Testis (tissue), 3 donors: ENCODE measurements around the gene WDR36. TPM values are rescaled to one million over a fixed set of nuclear protein-coding genes. Genes with fewer than 3 reads are reported as not detected.
A peak's percentile ranks its signal among the peaks of the same experiment; 100 is the strongest.

Experiments used
- DNase-seq: peaks from one replicate; pipeline ENCODE4 v3.0.0-alpha.2; 2019
- H3K27ac ChIP-seq, 2 donors: fragments of 200-600 bp; sonication (generic); one replicate each; pipeline ENCODE4 v1.5.1; 2019
- H3K27me3 ChIP-seq: fragments of 200-600 bp; sonication (generic); one replicate; pipeline ENCODE4 v1.5.1; 2019
- H3K36me3 ChIP-seq: fragments of 200-600 bp; sonication (generic); one replicate; pipeline ENCODE4 v1.5.1; 2017; ENCODE audit warnings: low read depth; ENCODE audit errors: missing control alignments
- H3K4me1 ChIP-seq: fragments of 200-600 bp; sonication (generic); one replicate; pipeline ENCODE4 v1.5.1; 2019
- H3K4me3 ChIP-seq, 2 donors: fragments of 200-600 bp; sonication (generic); one replicate each; pipeline ENCODE4 v1.5.1; 2017 to 2019
- H3K9me3 ChIP-seq: fragments of 200-600 bp; sonication (generic); one replicate; pipeline ENCODE4 v1.5.1; 2017
- POLR2A ChIP-seq: fragments of 450-650 bp; IDR thresholded peaks from one replicate; pipeline ENCODE4 v1.6.1; 2017; ENCODE audit warnings: antibody characterized with exemption, mild to moderate bottlenecking, moderate library complexity
- WGBS, 2 donors: methylation state at CpG; one replicate each; pipeline ENCODE4 v1.1.5; 2018; 5-methylcytosine and 5-hydroxymethylcytosine counted together
- intact Hi-C: fragments of 100-400 bp; cut with DNase I; formaldehyde crosslinking; loops from one replicate; pipeline ENCODE4 v1.15.1; 2023; ENCODE audit warnings: low total_unique reads
- polyA plus RNA-seq: library from polyadenylated mRNA; stranded (reverse); fragments of 350-450 nt; fragmentation: Illumina TruSeq; extraction: RNeasy Lipid Tissue Mini Kit (QIAGEN cat#74804); gene quantifications from one replicate; pipeline ENCODE4 v1.2.3, GENCODE V29; 2014; ENCODE audit warnings: low read depth, low replicate concordance; ENCODE audit not compliant: insufficient read depth
- total RNA-seq, 2 donors: library from RNA; depleted of rRNA; stranded (reverse); fragments of >200 nt; gene quantifications; one replicate each; pipeline ENCODE4 v1.2.3, GENCODE V29; 2016
- TF ChIP-seq, protein P1 (sequence below), 3 experiments: fragments of 450-650 bp in 2 of 3; fragments of 200-600 bp in 1 of 3; sonication (generic) in 1 of 3; IDR thresholded peaks; one replicate each; pipeline ENCODE4 v1.5.1; 2016 to 2019; ENCODE audit warnings: antibody characterized with exemption in 3 of 3, mild to moderate bottlenecking in 2 of 3, moderate library complexity in 1 of 3

Gene WDR36
- total and polyA plus RNA-seq, 3 donors from 2014 or later: 11.6 to 23.9 (median 18.0) TPM

DNA sequence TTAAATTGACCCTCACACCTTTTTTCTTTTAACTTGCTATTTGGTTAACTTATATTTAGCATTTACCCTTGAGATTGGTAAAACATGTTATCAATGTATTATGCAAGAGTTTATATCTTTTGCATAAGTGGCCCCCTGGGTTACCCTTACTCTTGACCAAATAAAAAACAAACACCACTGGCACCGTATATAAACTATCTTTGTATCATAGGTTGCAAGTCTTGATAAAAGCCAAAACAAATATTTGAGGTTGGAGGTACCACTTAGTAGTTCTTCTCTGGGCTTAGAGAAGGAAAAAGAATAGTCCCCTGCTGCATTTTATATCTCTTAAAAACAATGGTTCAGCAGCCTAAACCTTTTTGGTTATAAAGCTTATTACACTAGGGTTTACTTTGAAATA lies 61.3 kb downstream of the WDR36 start:
- no peak for TF ChIP-seq POLR2A
- TF ChIP-seq, protein P1, sequence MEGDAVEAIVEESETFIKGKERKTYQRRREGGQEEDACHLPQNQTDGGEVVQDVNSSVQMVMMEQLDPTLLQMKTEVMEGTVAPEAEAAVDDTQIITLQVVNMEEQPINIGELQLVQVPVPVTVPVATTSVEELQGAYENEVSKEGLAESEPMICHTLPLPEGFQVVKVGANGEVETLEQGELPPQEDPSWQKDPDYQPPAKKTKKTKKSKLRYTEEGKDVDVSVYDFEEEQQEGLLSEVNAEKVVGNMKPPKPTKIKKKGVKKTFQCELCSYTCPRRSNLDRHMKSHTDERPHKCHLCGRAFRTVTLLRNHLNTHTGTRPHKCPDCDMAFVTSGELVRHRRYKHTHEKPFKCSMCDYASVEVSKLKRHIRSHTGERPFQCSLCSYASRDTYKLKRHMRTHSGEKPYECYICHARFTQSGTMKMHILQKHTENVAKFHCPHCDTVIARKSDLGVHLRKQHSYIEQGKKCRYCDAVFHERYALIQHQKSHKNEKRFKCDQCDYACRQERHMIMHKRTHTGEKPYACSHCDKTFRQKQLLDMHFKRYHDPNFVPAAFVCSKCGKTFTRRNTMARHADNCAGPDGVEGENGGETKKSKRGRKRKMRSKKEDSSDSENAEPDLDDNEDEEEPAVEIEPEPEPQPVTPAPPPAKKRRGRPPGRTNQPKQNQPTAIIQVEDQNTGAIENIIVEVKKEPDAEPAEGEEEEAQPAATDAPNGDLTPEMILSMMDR (IDR thresholded peaks at IDR 0.05): no peak
- WGBS, 2 donors: 73 to 77% methylated on average over 1 of the region's 1 CpG
- Histone ChIP-seq H3K27ac (no peak overlapping the region), H3K4me1 (no peaks in the 10 kb centered on the region), H3K36me3 (no peaks in the 10 kb centered on the region), H3K9me3 (no peaks in the 10 kb centered on the region), H3K27me3 (no peaks in the 10 kb centered on the region), H3K4me3 (no peak overlapping the region)
- DNase-seq: no peak
- intact Hi-C loops: no loop called here

DNA sequence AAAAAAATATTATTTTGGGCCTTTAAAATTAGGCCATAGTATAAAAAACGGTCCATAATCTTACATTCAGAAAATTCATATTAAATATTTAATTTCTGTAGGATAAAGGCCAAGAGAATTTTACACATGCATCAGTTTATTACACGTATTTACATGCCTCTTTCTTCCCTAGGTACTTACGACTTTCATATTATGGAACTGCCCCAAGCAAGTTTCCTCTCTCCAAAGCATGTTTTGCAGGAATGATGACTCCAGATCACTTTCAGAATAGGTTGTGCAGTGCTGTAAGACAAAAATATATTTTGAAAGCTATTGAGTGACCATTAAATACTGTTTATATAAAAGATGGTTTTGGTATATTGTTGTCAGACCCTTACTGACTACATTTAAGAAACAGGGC lies 61.8 kb downstream of the WDR36 start:
- no peak overlapping the region for H3K4me3 ChIP-seq
- intact Hi-C loops: no loop called here

DNA sequence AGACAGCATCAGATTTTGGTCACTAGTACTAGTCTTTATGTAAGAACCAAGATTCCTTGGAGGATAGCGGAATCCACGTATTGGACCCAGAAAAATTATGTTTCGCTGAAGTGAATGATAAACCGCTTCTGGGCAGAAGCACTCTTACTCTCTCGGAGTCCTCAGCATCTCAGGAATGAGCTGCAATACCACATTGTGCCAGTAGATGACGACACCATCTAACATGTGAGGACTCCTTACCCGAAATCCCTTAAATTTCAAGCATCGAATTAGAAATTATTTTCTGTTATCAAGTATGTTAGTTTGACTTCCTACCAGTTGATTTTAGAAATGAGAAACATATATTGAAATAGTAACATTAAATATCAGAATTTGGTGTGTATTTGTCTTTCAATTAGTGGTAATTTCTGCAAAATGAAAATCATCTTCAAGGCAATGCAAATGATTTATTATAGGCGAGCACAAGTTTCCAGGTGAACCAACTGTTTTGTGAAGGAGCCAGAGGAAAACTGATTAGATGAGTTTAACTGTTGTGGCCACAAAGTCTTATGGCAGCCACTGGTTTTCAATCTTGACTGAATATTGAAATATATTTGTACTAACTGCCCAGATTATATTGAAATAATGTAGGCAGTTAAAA lies 66.1 kb downstream of the WDR36 start:
- no peak for TF ChIP-seq POLR2A
- TF ChIP-seq, protein P1 (IDR thresholded peaks at IDR 0.05): peak; percentile 96 to 100 (median 99)
- H3K9me3 ChIP-seq: no peaks in the 10 kb centered on the region
- whole genome bisulfite sequencing, 2 donors: 11% methylated on average over 9 of the region's 9 CpGs
- no peak overlapping the region for H3K4me3 ChIP-seq
- intact Hi-C loops: no loop called here
- DNase-seq: peak; percentile 93
- no peaks in the 10 kb centered on the region for H3K27me3 ChIP-seq
- no peak overlapping the region for H3K27ac ChIP-seq
- H3K4me1 ChIP-seq: no peaks in the 10 kb centered on the region
- H3K36me3 ChIP-seq: no peaks in the 10 kb centered on the region

More for the DNA sequence above, 61.8 kb downstream of the WDR36 start:
- 83 to 97% methylated on average over 3 of the region's 3 CpGs for whole genome bisulfite sequencing, 2 donors
- Histone ChIP-seq H3K36me3 (no peaks in the 10 kb centered on the region), H3K4me1 (no peaks in the 10 kb centered on the region), H3K27ac (no peak overlapping the region), H3K27me3 (no peaks in the 10 kb centered on the region), H3K9me3 (no peaks in the 10 kb centered on the region)
- TF ChIP-seq, protein P1 (IDR thresholded peaks at IDR 0.05): no peak
- no peak for TF ChIP-seq POLR2A
- DNase-seq: no peak

DNA sequence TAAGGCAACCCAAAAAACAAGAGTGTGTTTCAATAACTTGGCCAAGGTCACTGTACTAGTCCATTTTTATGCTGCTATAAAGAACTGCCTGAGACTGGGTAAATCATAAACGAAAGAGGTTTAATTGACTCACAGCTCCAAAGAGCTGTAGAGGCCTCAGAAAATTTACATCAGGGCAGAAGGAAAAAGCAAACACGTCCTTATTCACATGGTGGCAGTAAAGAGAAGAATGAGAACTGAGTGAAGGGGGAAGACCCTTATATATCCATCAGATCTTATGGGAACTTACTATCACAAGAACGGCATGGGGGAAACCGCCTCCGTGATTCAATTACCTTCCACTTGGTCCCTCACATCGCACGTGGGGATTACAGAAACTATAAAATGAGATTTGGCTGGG lies 67.7 kb downstream of the WDR36 start:
- Histone ChIP-seq H3K4me3 (no peak overlapping the region), H3K27me3 (no peaks in the 10 kb centered on the region), H3K27ac (no peak overlapping the region), H3K36me3 (no peaks in the 10 kb centered on the region), H3K9me3 (no peaks in the 10 kb centered on the region), H3K4me1 (no peaks in the 10 kb centered on the region)
- intact Hi-C loops: no loop called here
- no peak for DNase-seq
- 71 to 72% methylated on average over 7 of the region's 7 CpGs for WGBS, 2 donors
- TF ChIP-seq, protein P1 (IDR thresholded peaks at IDR 0.05): no peak
- no peak for TF ChIP-seq POLR2A

DNA sequence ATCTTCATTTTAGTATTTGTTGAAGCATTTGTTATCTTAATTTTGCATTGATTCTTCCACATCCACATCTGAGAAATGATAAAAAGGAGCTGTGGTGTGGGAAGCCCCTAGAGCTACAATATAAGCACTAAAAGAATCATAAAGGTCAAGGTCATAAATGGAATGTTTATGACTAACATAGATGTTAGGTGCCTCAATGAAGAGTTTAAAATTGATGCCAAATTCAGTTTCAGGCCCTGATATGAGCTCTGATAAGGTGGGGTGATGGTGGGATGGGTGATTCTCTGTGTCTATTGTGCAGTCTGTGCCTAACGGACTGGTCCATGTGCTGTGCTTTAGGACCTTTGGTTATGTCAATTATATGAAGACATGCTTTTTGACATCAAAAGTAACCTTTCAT lies 70.9 kb downstream of the WDR36 start:
- Histone ChIP-seq H3K4me1 (no peaks in the 10 kb centered on the region), H3K36me3 (no peaks in the 10 kb centered on the region), H3K27ac (no peak overlapping the region), H3K9me3 (no peaks in the 10 kb centered on the region), H3K27me3 (no peaks in the 10 kb centered on the region), H3K4me3 (no peak overlapping the region)
- 83 to 96% methylated on average over 1 of the region's 1 CpG for WGBS, 2 donors
- TF ChIP-seq, protein P1 (IDR thresholded peaks at IDR 0.05): no peak
- no peak for TF ChIP-seq POLR2A
- no peak for DNase-seq
- intact Hi-C loops: no loop called here
